Suprapubic skin (tissue), 3 donors: ENCODE results near the gene TMTC2.

Source experiments
- EP300 ChIP-seq: sonication (generic); formaldehyde crosslinking; IDR thresholded peaks from one replicate; pipeline ENCODE4 v1.6.1; 2017; ENCODE audit warnings: antibody characterized with exemption
- TF ChIP-seq, protein P1 (sequence below), 2 donors: fragments of 200-600 bp in 1 of 2; fragments of 450-650 bp in 1 of 2; sonication (generic) in 1 of 2; IDR thresholded peaks; one replicate each; pipeline ENCODE4 v1.5.1; 2016 to 2019; ENCODE audit warnings: antibody characterized with exemption in 2 of 2, mild to moderate bottlenecking in 1 of 2, moderate library complexity in 1 of 2

GRCh38 chr12:83102499-83102898, 415.8 kb downstream of the TMTC2 start:
- TF ChIP-seq EP300 = no peak
- TF ChIP-seq, protein P1, sequence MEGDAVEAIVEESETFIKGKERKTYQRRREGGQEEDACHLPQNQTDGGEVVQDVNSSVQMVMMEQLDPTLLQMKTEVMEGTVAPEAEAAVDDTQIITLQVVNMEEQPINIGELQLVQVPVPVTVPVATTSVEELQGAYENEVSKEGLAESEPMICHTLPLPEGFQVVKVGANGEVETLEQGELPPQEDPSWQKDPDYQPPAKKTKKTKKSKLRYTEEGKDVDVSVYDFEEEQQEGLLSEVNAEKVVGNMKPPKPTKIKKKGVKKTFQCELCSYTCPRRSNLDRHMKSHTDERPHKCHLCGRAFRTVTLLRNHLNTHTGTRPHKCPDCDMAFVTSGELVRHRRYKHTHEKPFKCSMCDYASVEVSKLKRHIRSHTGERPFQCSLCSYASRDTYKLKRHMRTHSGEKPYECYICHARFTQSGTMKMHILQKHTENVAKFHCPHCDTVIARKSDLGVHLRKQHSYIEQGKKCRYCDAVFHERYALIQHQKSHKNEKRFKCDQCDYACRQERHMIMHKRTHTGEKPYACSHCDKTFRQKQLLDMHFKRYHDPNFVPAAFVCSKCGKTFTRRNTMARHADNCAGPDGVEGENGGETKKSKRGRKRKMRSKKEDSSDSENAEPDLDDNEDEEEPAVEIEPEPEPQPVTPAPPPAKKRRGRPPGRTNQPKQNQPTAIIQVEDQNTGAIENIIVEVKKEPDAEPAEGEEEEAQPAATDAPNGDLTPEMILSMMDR (IDR thresholded peaks at IDR 0.05) = no peak
